GM18498 (cell line): ENCODE measurements around the gene PREX1.
A peak's percentile ranks its signal among the peaks of the same experiment; 100 is the strongest.
"Not testable (repeated sequence)": the region's sequence is repeated elsewhere in the genome, so short reads cannot be mapped to it uniquely, and the experiment has no call there.

Experiments
- ATAC-seq: cut with Tn5 transposase; IDR thresholded peaks from one replicate; pipeline ENCODE4 v1.9.1; 2021; ENCODE audit warnings: mild to moderate bottlenecking, moderate library complexity; ENCODE audit not compliant: unreplicated experiment

PREX1 gene

GRCh38 chr20:48827855-48828733 lies at the start of gene PREX1:
Gene PREX1 (minus strand): TSS chr20:48827999. CDS start chr20:48827860, 139 bp downstream.
- peak; percentile 57 for ATAC-seq

DNA sequence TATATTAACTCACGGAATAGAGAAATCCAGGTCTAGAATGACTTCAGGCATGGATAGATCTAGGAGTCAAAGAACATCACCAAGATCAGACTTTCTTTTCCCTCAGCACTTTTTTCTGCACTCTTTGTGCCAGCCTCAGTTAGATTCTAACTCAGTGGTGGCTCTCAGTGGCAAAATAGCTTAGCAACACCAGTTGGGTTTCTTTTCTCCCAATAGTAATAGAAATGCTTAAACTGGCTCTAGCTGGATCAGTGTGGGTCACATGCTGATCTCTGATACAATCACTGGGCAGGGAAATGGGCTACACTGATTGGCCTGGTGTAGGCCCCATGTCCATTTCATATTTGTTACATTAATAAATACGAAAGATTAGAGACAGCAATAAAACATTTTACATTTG lies 49.5 kb upstream of the PREX1 start:
- ATAC-seq: no peak

GRCh38 chr20:48875914-48876240 lies 48.1 kb upstream of the PREX1 start:
- ATAC-seq: no peak

DNA sequence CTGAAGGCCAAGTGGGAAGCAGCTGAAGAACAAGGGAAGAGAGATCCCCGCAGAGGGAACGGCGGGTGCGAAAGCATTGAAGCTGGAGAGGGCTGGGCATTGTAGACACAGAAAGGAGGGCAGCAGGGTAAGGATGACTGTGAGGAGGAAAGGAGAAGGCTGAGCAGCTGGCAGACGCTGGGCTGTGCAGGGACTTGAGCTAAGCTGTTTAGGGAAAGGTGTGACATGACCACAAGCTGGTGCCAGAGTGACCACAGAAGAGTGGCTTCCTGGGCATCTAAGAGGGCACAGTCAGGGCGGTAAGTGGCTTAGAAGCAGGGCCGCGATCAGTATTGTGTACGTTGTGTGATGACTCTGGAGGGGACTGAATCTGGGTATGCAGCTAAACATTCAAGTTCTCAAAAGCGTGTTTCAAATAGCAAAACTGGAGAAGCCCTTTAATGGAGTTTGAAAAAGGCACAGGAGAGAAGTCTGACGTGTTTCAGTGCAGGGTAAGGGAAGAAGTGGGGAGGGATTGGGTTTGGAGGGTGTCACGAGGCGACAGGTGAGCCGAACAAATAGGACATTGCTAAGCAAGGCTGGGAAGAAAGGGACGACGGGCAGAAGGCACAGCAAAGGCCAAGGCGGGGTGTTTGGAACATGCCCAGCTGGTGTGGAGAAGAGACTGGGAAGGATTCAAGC lies 47.6 kb upstream of the PREX1 start:
- no peak for ATAC-seq

DNA sequence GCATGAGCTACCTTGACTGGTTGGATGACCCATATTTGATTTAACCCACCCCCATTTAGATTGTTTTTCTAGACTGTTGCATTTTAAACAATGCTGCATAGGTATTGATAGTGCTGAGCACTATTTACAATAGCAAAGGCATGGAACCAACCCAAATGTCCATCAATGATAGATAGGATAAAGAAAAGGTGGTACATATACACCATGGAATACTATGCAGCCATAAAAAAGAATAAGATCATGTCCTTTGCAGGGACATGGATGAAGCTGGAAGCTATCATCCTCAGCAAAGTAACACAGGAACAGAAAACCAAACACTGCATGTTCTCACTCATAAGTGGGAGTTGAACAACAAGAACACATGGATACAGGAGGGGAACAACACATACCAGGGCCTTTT lies 41.6 kb upstream of the PREX1 start:
- ATAC-seq: not testable (repeated sequence)

DNA sequence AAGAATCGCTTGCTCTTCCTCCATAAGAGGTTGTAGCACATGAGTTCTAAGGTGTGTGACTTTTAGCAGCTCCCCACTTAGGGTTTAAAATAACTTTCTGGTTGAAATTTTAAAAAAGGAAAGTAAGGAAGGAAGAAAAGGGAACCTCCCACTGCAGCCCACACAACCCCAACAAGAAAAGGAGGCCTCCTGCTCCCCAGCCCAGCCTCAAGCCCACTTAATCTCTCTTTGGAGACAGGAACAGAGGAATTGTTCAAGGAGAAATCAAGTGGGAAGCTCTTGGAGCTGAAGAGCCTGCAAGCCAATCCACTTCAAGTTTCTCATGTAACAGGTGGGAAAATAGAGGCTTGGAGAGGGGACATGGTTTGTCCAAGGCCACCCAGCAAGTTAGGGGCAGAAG lies 39.1 kb upstream of the PREX1 start:
- no peak for ATAC-seq

- ATAC-seq: no peak
Observed at GRCh38 chr20:48864738-48865318, 37.0 kb upstream of the PREX1 start.

DNA sequence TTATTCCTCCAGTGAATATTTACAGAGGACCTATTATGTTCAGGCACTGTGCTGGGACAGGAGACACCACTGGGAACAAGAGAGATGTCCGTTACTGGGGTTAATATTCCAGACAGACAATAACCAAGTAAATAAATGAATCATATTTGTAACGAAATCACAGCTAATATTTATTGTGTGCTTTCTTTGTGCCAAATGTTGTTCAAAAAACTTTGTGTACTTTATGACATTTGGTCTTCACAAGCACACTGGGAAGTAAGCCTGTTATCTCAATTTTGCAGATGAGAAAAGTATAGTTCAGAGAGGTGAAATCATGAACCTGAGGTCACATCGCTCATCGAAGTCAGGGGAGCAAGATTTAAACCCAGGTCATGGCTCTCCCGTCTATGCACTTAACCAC lies 36.5 kb upstream of the PREX1 start:
- no peak for ATAC-seq

DNA sequence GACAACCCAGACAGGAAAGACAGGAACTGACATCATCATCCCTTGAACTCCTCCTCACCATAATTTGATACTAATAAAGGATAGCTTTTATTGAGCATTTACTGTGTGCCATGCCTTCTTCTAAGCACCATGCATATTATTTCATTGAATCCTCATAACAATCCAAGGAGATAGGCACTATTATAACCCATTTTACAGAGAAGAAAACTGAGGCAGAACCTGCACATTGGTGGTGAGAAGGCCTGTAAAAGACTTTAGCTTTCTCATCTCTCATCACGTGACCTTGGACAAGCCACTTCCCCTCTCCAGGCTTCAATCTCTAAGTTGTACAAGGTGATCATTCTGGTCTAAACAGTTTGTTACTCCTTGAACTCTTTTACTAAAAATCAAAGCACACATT lies 34.5 kb upstream of the PREX1 start:
- ATAC-seq: no peak

GRCh38 chr20:48861444-48861843 lies 33.6 kb upstream of the PREX1 start:
- ATAC-seq: no peak

- ATAC-seq: no peak
Observed at GRCh38 chr20:48858075-48858790, 30.4 kb upstream of the PREX1 start.

GRCh38 chr20:48856130-48856529 lies 28.3 kb upstream of the PREX1 start:
- no peak for ATAC-seq

- ATAC-seq: no peak
Observed at GRCh38 chr20:48855046-48855445, 27.2 kb upstream of the PREX1 start.

- no peak for ATAC-seq
Observed at GRCh38 chr20:48852609-48853008, 24.8 kb upstream of the PREX1 start.

DNA sequence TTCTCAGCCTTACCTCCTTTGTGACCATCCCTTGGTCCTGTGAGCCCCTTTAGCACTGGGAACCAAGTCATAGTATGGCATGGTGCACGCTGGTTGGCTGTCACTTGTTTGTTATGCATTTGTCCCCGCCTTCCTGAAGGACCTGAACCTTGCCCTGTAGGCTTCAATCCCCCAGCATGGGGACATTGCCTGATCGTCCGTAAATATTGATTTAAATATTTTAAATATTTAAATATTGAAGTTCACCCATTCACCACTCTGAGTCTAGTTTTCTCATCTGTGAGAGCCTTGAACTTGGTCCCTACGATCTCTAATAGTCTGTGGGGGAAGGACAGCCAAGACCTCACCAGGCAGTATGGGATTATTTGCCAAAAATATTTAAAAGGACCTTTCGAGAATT lies 23.8 kb upstream of the PREX1 start:
- no peak for ATAC-seq

GRCh38 chr20:48850977-48851299 lies 23.1 kb upstream of the PREX1 start:
- no peak for ATAC-seq

- no peak for ATAC-seq
Observed at GRCh38 chr20:48850257-48850976, 22.6 kb upstream of the PREX1 start.

DNA sequence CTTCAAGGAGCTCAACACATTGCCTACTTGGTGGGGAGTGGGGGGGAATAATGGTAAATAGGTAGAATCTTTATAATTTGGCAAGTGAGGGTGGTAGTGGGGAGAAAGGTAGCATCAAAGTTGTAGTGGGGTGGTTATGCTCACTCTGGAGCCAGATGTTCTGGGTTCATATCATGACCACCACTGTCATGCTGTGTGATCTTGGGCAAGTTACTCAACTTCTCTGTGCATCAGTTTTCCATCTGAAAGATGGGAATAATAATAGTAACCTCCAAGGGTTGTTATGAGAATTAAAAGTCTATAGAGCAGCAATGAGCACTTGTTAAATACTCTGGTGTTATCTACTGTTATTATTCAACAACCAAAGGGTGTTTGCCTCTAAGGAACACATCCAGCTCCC lies 22.0 kb upstream of the PREX1 start:
- ATAC-seq: no peak

GRCh38 chr20:48849299-48849698 lies 21.5 kb upstream of the PREX1 start:
- no peak for ATAC-seq

DNA sequence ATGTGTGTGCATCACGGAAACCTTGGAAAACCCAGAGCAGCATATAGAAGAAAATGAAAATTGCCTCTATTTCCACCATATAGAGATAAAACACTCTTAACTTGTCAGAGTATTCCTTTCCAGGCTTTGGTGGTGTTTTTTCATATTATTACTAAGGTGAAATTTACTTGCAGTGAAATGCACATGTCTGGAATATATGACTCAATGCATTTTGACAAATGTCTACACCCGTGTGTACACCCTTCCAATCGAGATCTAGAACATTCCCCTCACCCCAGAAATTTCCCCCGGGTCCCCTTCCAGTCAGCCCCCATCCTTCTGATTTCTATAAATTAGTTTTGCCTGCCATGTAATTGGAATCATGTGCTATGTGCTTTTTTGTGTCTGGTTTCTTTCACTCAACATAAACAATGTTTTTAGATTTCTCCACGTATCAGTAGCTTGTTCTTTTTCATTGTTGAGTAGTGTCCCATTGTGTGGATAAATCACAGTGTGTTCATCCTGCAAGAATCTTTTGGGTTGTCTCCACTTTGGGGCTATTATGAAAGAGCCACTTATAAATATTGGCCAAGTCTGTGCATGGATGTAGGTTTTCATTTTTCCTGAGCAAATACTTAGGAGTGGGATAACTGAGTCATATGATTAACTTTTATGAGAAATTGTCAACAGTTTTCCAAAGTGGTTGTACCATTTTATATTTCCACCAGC lies 19.9 kb upstream of the PREX1 start:
- ATAC-seq: no peak
